GM18909 (cell line): ENCODE results near the gene RADIL.
A peak's percentile ranks its signal among the peaks of the same experiment; 100 is the strongest.
"Not testable (repeated sequence)": the region's sequence is repeated elsewhere in the genome, so short reads cannot be mapped to it uniquely, and the experiment has no call there.

Experiments
- ATAC-seq: cut with Tn5 transposase; IDR thresholded peaks from one replicate; pipeline ENCODE4 v1.9.1; 2021; ENCODE audit warnings: mild to moderate bottlenecking; ENCODE audit not compliant: unreplicated experiment, poor library complexity

Gene RADIL

GRCh38 chr7:4809666-4810065 is 73.8 kb downstream of the RADIL start:
- ATAC-seq, result no peak

- ATAC-seq, result no peak
Measured at GRCh38 chr7:4809091-4809591, 74.4 kb downstream of the RADIL start.

- ATAC-seq, result no peak
Measured at GRCh38 chr7:4808565-4808964, 75.0 kb downstream of the RADIL start.

GRCh38 chr7:4808026-4808425 is 75.5 kb downstream of the RADIL start:
- no peak for ATAC-seq

- ATAC-seq, result no peak
Measured at GRCh38 chr7:4807598-4808016, 75.9 kb downstream of the RADIL start.

- ATAC-seq, result no peak
Measured at GRCh38 chr7:4806983-4807597, 76.4 kb downstream of the RADIL start.

- no peak for ATAC-seq
Measured at GRCh38 chr7:4805984-4806300, 77.6 kb downstream of the RADIL start.

- ATAC-seq, result no peak
Measured at GRCh38 chr7:4805110-4805983, 78.2 kb downstream of the RADIL start.

- ATAC-seq, result no peak
Measured at GRCh38 chr7:4803397-4804241, 79.9 kb downstream of the RADIL start.

- not testable (repeated sequence) for ATAC-seq
Measured at GRCh38 chr7:4802577-4802976, 80.9 kb downstream of the RADIL start.

GRCh38 chr7:4801839-4802231 is 81.7 kb downstream of the RADIL start:
- no peak for ATAC-seq

- ATAC-seq, result no peak
Measured at GRCh38 chr7:4800926-4801838, 82.3 kb downstream of the RADIL start.

- ATAC-seq, result no peak
Measured at GRCh38 chr7:4800487-4800886, 83.0 kb downstream of the RADIL start.

GRCh38 chr7:4799508-4800268 is 83.8 kb downstream of the RADIL start:
- ATAC-seq, result no peak

GRCh38 chr7:4798706-4799235 is 84.7 kb downstream of the RADIL start:
- no peak for ATAC-seq

GRCh38 chr7:4797858-4798705 is 85.4 kb downstream of the RADIL start:
- peak; percentile 73 for ATAC-seq

- no peak for ATAC-seq
Measured at GRCh38 chr7:4796453-4796852, 87.1 kb downstream of the RADIL start.
